DOHH2 (cell line): ENCODE measurements around the gene SH3RF3.

Source experiments
- H3F3A ChIP-seq: fragments of 200-600 bp; sonication (generic), shearing (Covaris generic); 2 replicates; pipeline ENCODE4 v1.6.0; 2016; ENCODE audit warnings: antibody characterized with exemption, mild to moderate bottlenecking; ENCODE audit not compliant: control insufficient read depth, insufficient read depth
- H3K27ac ChIP-seq: fragments of 200-600 bp; sonication (generic); 2 replicates; pipeline ENCODE4 v1.5.1; 2014; ENCODE audit warnings: low read depth, mild to moderate bottlenecking, low read length, moderate library complexity
- H3K27me3 ChIP-seq: fragments of 200-600 bp; sonication (generic); 2 replicates; pipeline ENCODE4 v1.6.1; 2014; ENCODE audit warnings: mild to moderate bottlenecking, low read length, mixed read lengths; ENCODE audit not compliant: control insufficient read depth
- H3K36me3 ChIP-seq: fragments of 200-600 bp; sonication (generic); 2 replicates; pipeline ENCODE4 v1.6.1; 2014; ENCODE audit warnings: mild to moderate bottlenecking, low read length, moderate library complexity, mixed read lengths; ENCODE audit not compliant: control insufficient read depth
- H3K4me1 ChIP-seq: fragments of 200-600 bp; sonication (generic); 2 replicates; pipeline ENCODE4 v1.6.1; 2014; ENCODE audit warnings: mild to moderate bottlenecking, low read length, mixed read lengths; ENCODE audit not compliant: control insufficient read depth
- H3K4me2 ChIP-seq: fragments of 200-600 bp; sonication (generic); 2 replicates; pipeline ENCODE4 v1.6.0; 2014; ENCODE audit warnings: mild to moderate bottlenecking, low read length, moderate library complexity
- H3K4me3 ChIP-seq: fragments of 200-600 bp; sonication (generic); 2 replicates; pipeline ENCODE4 v1.5.1; 2014; ENCODE audit warnings: mild to moderate bottlenecking, low read length, mixed read lengths
- H3K79me2 ChIP-seq: fragments of 200-600 bp; sonication (generic); 2 replicates; pipeline ENCODE4 v1.6.1; 2014; ENCODE audit warnings: mild to moderate bottlenecking, low read length, mixed read lengths; ENCODE audit not compliant: control insufficient read depth
- H3K9me2 ChIP-seq: fragments of 200-600 bp; sonication (generic); replicated peaks from 2 replicates; pipeline ENCODE4 v1.6.1; 2014; ENCODE audit warnings: mild to moderate bottlenecking, low read length, mixed read lengths; ENCODE audit not compliant: control insufficient read depth
- H3K9me3 ChIP-seq: fragments of 200-600 bp; sonication (generic); 2 replicates; pipeline ENCODE4 v1.6.1; 2014; ENCODE audit warnings: antibody characterized with exemption, low read length, mixed read lengths; ENCODE audit not compliant: control insufficient read depth, insufficient read depth
- H4K20me1 ChIP-seq: fragments of 200-600 bp; sonication (generic); 2 replicates; pipeline ENCODE4 v1.6.0; 2014; ENCODE audit warnings: low read depth, mild to moderate bottlenecking, antibody characterized with exemption, low read length, moderate library complexity; ENCODE audit not compliant: control insufficient read depth, insufficient read depth
- EZH2phosphoT487 ChIP-seq: fragments of 200-600 bp; sonication (generic); IDR thresholded peaks from 2 replicates; pipeline ENCODE4 v1.6.1; 2017; ENCODE audit warnings: borderline replicate concordance, mild to moderate bottlenecking, antibody characterized with exemption, low read length, moderate library complexity, mixed read lengths
- TF ChIP-seq, protein P1 (sequence below): fragments of 200-600 bp; sonication (generic); IDR thresholded peaks from one replicate; pipeline ENCODE4 v1.5.1; 2014; ENCODE audit warnings: antibody characterized with exemption, mild to moderate bottlenecking, low read depth, low read length; ENCODE audit not compliant: poor library complexity, severe bottlenecking

SH3RF3 gene

DNA sequence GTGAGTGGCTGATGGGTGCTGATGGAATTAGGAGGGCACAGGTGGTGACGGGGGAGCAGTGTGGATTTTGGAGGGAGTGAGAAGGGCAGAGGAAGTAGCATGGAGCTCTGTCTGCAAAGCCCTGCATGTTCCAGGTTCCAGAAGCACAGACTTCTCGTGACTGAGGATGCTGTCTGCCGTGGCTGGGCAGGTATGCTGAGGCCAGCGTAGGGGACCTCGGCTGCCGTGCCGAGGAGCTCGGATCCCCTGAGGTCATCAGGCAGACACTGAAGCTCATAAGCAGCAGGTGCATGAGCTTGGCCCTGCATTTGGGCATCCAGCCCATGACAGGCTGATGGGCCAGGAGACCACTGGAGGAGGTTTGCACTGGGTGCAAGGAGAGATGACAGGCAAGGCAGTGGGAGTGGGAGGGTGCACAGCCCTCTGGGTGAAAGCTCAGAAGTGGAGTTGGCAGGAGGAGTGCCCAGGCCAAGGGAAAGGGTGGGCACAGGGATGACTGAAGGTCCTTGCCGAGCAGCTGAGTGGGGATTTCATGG lies 215.3 kb downstream of the SH3RF3 start:
- Histone ChIP-seq H3K27ac (no peak overlapping the region), H3K27me3 (no peaks in the 10 kb centered on the region), H3K9me3 (no peaks in the 10 kb centered on the region), H3K9me2 (no peaks in the 10 kb centered on the region), H3K4me3 (no peak overlapping the region), H3K4me2 (no peak overlapping the region), H4K20me1 (no peaks in the 10 kb centered on the region), H3K79me2 (no peaks in the 10 kb centered on the region), H3K36me3 (no peaks in the 10 kb centered on the region), H3F3A (no peaks in the 10 kb centered on the region), H3K4me1 (no peaks in the 10 kb centered on the region)
- TF ChIP-seq, protein P1, sequence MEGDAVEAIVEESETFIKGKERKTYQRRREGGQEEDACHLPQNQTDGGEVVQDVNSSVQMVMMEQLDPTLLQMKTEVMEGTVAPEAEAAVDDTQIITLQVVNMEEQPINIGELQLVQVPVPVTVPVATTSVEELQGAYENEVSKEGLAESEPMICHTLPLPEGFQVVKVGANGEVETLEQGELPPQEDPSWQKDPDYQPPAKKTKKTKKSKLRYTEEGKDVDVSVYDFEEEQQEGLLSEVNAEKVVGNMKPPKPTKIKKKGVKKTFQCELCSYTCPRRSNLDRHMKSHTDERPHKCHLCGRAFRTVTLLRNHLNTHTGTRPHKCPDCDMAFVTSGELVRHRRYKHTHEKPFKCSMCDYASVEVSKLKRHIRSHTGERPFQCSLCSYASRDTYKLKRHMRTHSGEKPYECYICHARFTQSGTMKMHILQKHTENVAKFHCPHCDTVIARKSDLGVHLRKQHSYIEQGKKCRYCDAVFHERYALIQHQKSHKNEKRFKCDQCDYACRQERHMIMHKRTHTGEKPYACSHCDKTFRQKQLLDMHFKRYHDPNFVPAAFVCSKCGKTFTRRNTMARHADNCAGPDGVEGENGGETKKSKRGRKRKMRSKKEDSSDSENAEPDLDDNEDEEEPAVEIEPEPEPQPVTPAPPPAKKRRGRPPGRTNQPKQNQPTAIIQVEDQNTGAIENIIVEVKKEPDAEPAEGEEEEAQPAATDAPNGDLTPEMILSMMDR, result no peak
- no peak for TF ChIP-seq EZH2phosphoT487

DNA sequence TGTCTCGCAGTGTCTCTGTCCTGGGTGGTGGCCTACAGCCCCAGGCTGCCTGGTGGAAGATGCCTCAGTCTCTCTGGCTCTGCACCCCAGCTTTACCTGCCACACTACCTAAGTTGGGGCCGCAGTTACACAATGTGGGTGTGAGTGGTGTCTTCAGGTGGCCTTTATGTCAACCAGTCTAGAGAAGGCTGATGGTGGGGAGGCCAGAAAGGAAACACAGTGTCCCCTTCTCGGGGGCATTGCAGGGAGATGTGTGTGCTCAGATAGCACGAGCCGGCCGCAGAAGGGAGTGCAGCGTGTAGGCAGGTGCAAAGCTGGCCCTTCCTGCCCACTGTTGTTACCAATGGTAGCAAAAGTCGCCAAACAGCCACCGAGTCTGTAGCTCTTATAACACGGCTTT lies 216.1 kb downstream of the SH3RF3 start:
- no peak overlapping the region for H3K27ac ChIP-seq
- H3K4me2 ChIP-seq, result no peak overlapping the region
- no peaks in the 10 kb centered on the region for H3F3A ChIP-seq
- no peaks in the 10 kb centered on the region for H3K4me1 ChIP-seq
- TF ChIP-seq EZH2phosphoT487, result no peak
- TF ChIP-seq, protein P1, result no peak
- no peaks in the 10 kb centered on the region for H3K9me2 ChIP-seq
- no peaks in the 10 kb centered on the region for H3K9me3 ChIP-seq
- H3K27me3 ChIP-seq, result no peaks in the 10 kb centered on the region
- no peaks in the 10 kb centered on the region for H3K79me2 ChIP-seq
- H3K4me3 ChIP-seq, result no peak overlapping the region
- H3K36me3 ChIP-seq, result no peaks in the 10 kb centered on the region
- no peaks in the 10 kb centered on the region for H4K20me1 ChIP-seq

DNA sequence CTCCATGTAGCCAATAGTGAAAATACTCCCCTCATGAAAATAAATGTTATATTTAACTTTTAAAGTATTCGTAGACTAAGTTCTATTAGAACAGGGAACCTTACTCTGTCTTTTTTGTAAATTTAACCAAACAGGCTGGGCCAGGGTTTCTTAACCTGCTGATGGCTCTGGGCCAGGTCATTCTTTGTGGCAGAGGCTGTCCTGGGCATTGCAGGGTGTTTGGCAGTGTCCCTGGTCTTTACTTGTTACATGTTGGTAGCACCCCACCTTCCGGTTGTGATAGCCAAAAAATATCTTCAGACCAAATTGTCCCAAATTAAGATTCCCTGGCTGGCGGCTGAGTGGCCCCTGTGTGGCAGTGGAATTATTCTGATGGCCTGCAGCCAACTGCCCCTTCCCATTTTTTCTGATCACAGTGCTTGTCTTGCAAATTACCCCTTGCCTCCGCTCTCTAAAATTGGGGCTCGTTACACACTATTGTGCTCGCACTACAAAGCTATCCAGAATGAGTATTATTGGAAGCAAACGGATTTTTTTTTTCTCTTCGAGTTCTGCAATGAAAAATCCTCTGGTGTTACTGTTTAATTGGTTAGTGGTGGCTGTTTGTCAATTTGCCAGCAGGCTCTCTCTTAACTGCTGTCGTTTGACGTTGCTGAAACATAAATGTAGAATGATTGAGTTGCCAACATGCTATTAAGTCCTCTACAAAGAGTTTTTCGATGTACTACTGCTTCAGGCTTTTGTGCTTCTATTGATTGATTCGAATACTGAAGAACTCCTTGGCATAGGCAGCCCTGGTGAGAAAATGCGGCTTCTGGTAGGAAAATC lies 216.9 kb downstream of the SH3RF3 start:
- peaks cover 4% of the 10 kb centered on the region; the same call in 1 of the 2 replicates for H3K27me3 ChIP-seq

More for the DNA sequence above, 216.9 kb downstream of the SH3RF3 start:
- Histone ChIP-seq H3K9me2 (no peaks in the 10 kb centered on the region), H3K4me3 (no peak overlapping the region), H4K20me1 (no peaks in the 10 kb centered on the region), H3F3A (no peaks in the 10 kb centered on the region), H3K79me2 (no peaks in the 10 kb centered on the region), H3K4me2 (no peak overlapping the region), H3K4me1 (no peaks in the 10 kb centered on the region), H3K27ac (no peak overlapping the region), H3K36me3 (no peaks in the 10 kb centered on the region), H3K9me3 (no peaks in the 10 kb centered on the region)
- TF ChIP-seq EZH2phosphoT487, result no peak
- TF ChIP-seq, protein P1, result no peak
